Activated gamma-delta T cell (primary cell): ENCODE results near the gene CDK4.
"Not testable (repeated sequence)": the region's sequence is repeated elsewhere in the genome, so short reads cannot be mapped to it uniquely, and the experiment has no call there.

Experiments
- DNase-seq: peaks from one replicate; lab custom pipeline; 2025; lab: John Stamatoyannopoulos, UW
- total RNA-seq, 2 donors: gene quantifications; one replicate each; lab custom pipeline; 2026; lab: John Stamatoyannopoulos, UW

CDK4 gene
- total RNA-seq, result 26.9 to 29.1 reads per million in 2 donors

GRCh38 chr12:57751788-57752667 is at the start of gene CDK4:
TSS of gene CDK4 (minus strand) at chr12:57752310. CDS start at chr12:57751717, 593 bp downstream.
- DNase-seq, result peak; percentile 99

GRCh38 chr12:57800965-57801364 is 48.9 kb upstream of the CDK4 start:
- DNase-seq, result no peak

GRCh38 chr12:57797933-57798332 is 45.8 kb upstream of the CDK4 start:
- no peak for DNase-seq

- DNase-seq, result no peak
These were observed 44.9 kb upstream of the CDK4 start for GRCh38 chr12:57796996-57797395.

GRCh38 chr12:57795354-57795753 is 43.2 kb upstream of the CDK4 start:
- DNase-seq, result no peak

- no peak for DNase-seq
These were observed 41.8 kb upstream of the CDK4 start for GRCh38 chr12:57793920-57794319.

GRCh38 chr12:57783861-57784260 is 31.8 kb upstream of the CDK4 start:
- no peak for DNase-seq

GRCh38 chr12:57783466-57783801 is 31.3 kb upstream of the CDK4 start:
- no peak for DNase-seq

- peak; percentile 84 for DNase-seq
These were observed 30.7 kb upstream of the CDK4 start, which contains the start of gene TSFM for GRCh38 chr12:57782608-57783465. TSS of gene TSFM (plus strand) at chr12:57782787. CDS start at chr12:57782802, 15 bp downstream.

- no peak for DNase-seq
These were observed 30.1 kb upstream of the CDK4 start for GRCh38 chr12:57782243-57782607.

- no peak for DNase-seq
These were observed 29.7 kb upstream of the CDK4 start for GRCh38 chr12:57781801-57782200.

- DNase-seq, result no peak
These were observed 29.1 kb upstream of the CDK4 start for GRCh38 chr12:57781244-57781643.

GRCh38 chr12:57780284-57780897 is 28.3 kb upstream of the CDK4 start:
- no peak for DNase-seq

GRCh38 chr12:57779736-57780135 is 27.6 kb upstream of the CDK4 start:
- DNase-seq, result no peak

- no peak for DNase-seq
These were observed 25.8 kb upstream of the CDK4 start for GRCh38 chr12:57777911-57778310.

GRCh38 chr12:57777367-57777766 is 25.3 kb upstream of the CDK4 start:
- no peak for DNase-seq

- no peak for DNase-seq
These were observed 24.1 kb upstream of the CDK4 start for GRCh38 chr12:57776247-57776587.

GRCh38 chr12:57775563-57776246 is 23.6 kb upstream of the CDK4 start:
- no peak for DNase-seq

- DNase-seq, result no peak
These were observed 22.9 kb upstream of the CDK4 start for GRCh38 chr12:57775044-57775443.

GRCh38 chr12:57774634-57775033 is 22.5 kb upstream of the CDK4 start:
- not testable (repeated sequence) for DNase-seq

GRCh38 chr12:57772429-57773322 is 20.6 kb upstream of the CDK4 start, which contains the start of gene EEF1AKMT3:
TSS of gene EEF1AKMT3 (plus strand) at chr12:57772614. CDS start at chr12:57772725, 111 bp downstream.
- DNase-seq, result peak; percentile 27
